ENCODE data around the gene APMAP. TPM values are rescaled to one million over a fixed set of nuclear protein-coding genes. Genes with fewer than 3 reads are reported as not detected.
A peak's percentile ranks its signal among the peaks of the same experiment; 100 is the strongest.

APMAP gene
- total and polyA plus RNA-seq, 2 of the 13 experiments (the other 11 are each of a cell fraction or from before 2014, with no cell fraction given), result 168 to 214 TPM

DNA sequence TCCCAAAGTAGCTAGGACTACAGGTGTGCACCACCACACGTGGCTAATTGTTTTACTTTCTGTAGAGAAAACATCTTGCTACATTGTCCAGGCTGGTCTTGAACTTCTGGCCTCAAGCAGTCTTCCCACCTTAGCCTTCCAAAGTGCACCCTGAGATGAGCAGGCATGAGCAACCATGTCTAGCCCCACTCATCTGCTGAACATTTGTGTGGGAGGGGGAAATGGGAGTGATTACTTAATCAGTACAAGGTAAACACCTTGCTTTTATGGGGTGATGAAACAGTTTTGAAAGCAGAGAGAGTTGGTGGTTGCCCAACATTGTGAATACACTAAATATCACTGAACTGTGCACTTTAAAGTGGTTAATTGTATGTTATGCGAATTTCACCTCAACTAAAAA lies 5.3 kb downstream of the APMAP start (continued):
- TF ChIP-seq ZBTB40 (IDR thresholded peaks at IDR 0.05) (no peak), ZBTB40 (CRISPR knock-in tag; IDR thresholded peaks at IDR 0.05) (no peak), LCORL (IDR thresholded peaks at IDR 0.05) (no peak), LCORL (CRISPR knock-in tag; IDR thresholded peaks at IDR 0.05) (peak; percentile 61; the same call in 1 of the 2 replicates), REL (CRISPR knock-in tag; conservative IDR thresholded peaks at IDR 0.05) (no peak), ZNF552 (CRISPR knock-in tag; IDR thresholded peaks at IDR 0.05; ENCODE audit: borderline replicate concordance) (no peak), NR2F2 (IDR thresholded peaks at IDR 0.05; ENCODE audit: borderline replicate concordance, low read depth) (no peak), JUND (CRISPR knock-in tag; IDR thresholded peaks at IDR 0.05) (0 out of 2 replicates have a peak, but pooled peaks have one; percentile 45), ZNF513 (CRISPR knock-in tag; conservative IDR thresholded peaks at IDR 0.05) (no peak), GATAD2A (CRISPR knock-in tag; IDR thresholded peaks at IDR 0.05) (peak; percentile 97), ZNF12 (CRISPR knock-in tag; IDR thresholded peaks at IDR 0.05) (peak; percentile 69; the same call in 1 of the 2 replicates), ZMYM4 (CRISPR knock-in tag; IDR thresholded peaks at IDR 0.05) (peak; percentile 51; the same call in 1 of the 2 replicates), NFIB (CRISPR knock-in tag; IDR thresholded peaks at IDR 0.05; ENCODE audit: borderline replicate concordance) (no peak), ZNF619 (CRISPR knock-in tag; IDR thresholded peaks at IDR 0.05) (no peak), RARA (CRISPR knock-in tag; IDR thresholded peaks at IDR 0.05) (peak; percentile 47), PAWR (CRISPR knock-in tag; IDR thresholded peaks at IDR 0.05; ENCODE audit: borderline replicate concordance) (no peak), FOXO1 (CRISPR knock-in tag; IDR thresholded peaks at IDR 0.05) (peak; percentile 74), ZNF430 (CRISPR knock-in tag; IDR thresholded peaks at IDR 0.05) (no peak), ATF2 (CRISPR knock-in tag; IDR thresholded peaks at IDR 0.05) (0 out of 2 replicates have a peak, but pooled peaks have one; percentile 71), GABPA (IDR thresholded peaks at IDR 0.05; ENCODE audit: low read depth, low read length) (no peak), GABPA (CRISPR knock-in tag; IDR thresholded peaks at IDR 0.05; ENCODE audit: low read depth) (peak; percentile 52; the same call in 1 of the 2 replicates), ZFP37 (CRISPR knock-in tag; IDR thresholded peaks at IDR 0.05; ENCODE audit: borderline replicate concordance) (0 out of 2 replicates have a peak, but pooled peaks have one; percentile 43)

Data from HepG2 (cell line).